ENCODE data around the gene PLXDC2. TPM values are rescaled to one million over a fixed set of nuclear protein-coding genes. Genes with fewer than 3 reads are reported as not detected.
A peak's percentile ranks its signal among the peaks of the same experiment; 100 is the strongest.

The PLXDC2 gene
- total and polyA plus RNA-seq, 2 experiments from 2014 or later = 10.3 to 22.6 TPM

GRCh38 chr10:19970256-19970655, 154.0 kb downstream of the PLXDC2 start:
- Histone ChIP-seq H3K9me3 (ENCODE audit: low read depth) (no peaks in the 10 kb centered on the region), H3K4me1 (ENCODE audit: low read depth) (peaks cover 2% of the 10 kb centered on the region), H3K36me3 (no peaks in the 10 kb centered on the region), H3K27ac (no peak overlapping the region), H3K27me3 (no peaks in the 10 kb centered on the region), H3K4me3 (no peak overlapping the region)
- peak in 1 of 2 donors; percentile 34 for DNase-seq (ENCODE audit: low read depth in 1 of 2, low spot score in 1 of 2)
- TF ChIP-seq CTCF (IDR thresholded peaks at IDR 0.05; ENCODE audit: low read depth, low read length) = no peak

GRCh38 chr10:19970717-19971116, 154.5 kb downstream of the PLXDC2 start:
- DNase-seq (ENCODE audit: low read depth in 1 of 2, low spot score in 1 of 2) = peak in 1 of 2 donors; percentile 56
- H3K4me3 ChIP-seq = no peak overlapping the region
- H3K27ac ChIP-seq = no peak overlapping the region
- H3K36me3 ChIP-seq = no peaks in the 10 kb centered on the region
- no peaks in the 10 kb centered on the region for H3K27me3 ChIP-seq
- peaks cover 2% of the 10 kb centered on the region for H3K4me1 ChIP-seq (ENCODE audit: low read depth)
- no peaks in the 10 kb centered on the region for H3K9me3 ChIP-seq (ENCODE audit: low read depth)
- TF ChIP-seq CTCF (IDR thresholded peaks at IDR 0.05; ENCODE audit: low read depth, low read length) = no peak

- Histone ChIP-seq H3K4me3 (no peak overlapping the region), H3K27ac (no peak overlapping the region), H3K9me3 (ENCODE audit: low read depth) (no peaks in the 10 kb centered on the region), H3K4me1 (ENCODE audit: low read depth) (peaks cover 2% of the 10 kb centered on the region), H3K27me3 (no peaks in the 10 kb centered on the region), H3K36me3 (no peaks in the 10 kb centered on the region)
- peak in 1 of 2 donors; percentile 59 for DNase-seq (ENCODE audit: low read depth in 1 of 2, low spot score in 1 of 2)
- no peak for TF ChIP-seq CTCF (IDR thresholded peaks at IDR 0.05; ENCODE audit: low read depth, low read length)
Observed at GRCh38 chr10:19971343-19972052, 155.3 kb downstream of the PLXDC2 start.

GRCh38 chr10:19974138-19974537, 157.9 kb downstream of the PLXDC2 start:
- no peak for DNase-seq (ENCODE audit: low read depth in 1 of 2, low spot score in 1 of 2)
- H3K9me3 ChIP-seq (ENCODE audit: low read depth) = no peaks in the 10 kb centered on the region

GRCh38 chr10:19974554-19974953, 158.3 kb downstream of the PLXDC2 start:
- no peak for DNase-seq (ENCODE audit: low read depth in 1 of 2, low spot score in 1 of 2)
- Histone ChIP-seq H3K9me3 (ENCODE audit: low read depth) (no peaks in the 10 kb centered on the region), H3K27me3 (no peaks in the 10 kb centered on the region), H3K4me3 (no peak overlapping the region), H3K36me3 (no peaks in the 10 kb centered on the region), H3K4me1 (ENCODE audit: low read depth) (no peaks in the 10 kb centered on the region), H3K27ac (no peak overlapping the region)
- no peak for TF ChIP-seq CTCF (IDR thresholded peaks at IDR 0.05; ENCODE audit: low read depth, low read length)

More at GRCh38 chr10:19974138-19974537, 157.9 kb downstream of the PLXDC2 start:
- H3K4me3 ChIP-seq = no peak overlapping the region
- H3K4me1 ChIP-seq (ENCODE audit: low read depth) = no peaks in the 10 kb centered on the region
- H3K27ac ChIP-seq = no peak overlapping the region
- no peaks in the 10 kb centered on the region for H3K36me3 ChIP-seq
- H3K27me3 ChIP-seq = no peaks in the 10 kb centered on the region
- TF ChIP-seq CTCF (IDR thresholded peaks at IDR 0.05; ENCODE audit: low read depth, low read length) = no peak
